ENCODE results near the gene SALL1.

The SALL1 gene

DNA sequence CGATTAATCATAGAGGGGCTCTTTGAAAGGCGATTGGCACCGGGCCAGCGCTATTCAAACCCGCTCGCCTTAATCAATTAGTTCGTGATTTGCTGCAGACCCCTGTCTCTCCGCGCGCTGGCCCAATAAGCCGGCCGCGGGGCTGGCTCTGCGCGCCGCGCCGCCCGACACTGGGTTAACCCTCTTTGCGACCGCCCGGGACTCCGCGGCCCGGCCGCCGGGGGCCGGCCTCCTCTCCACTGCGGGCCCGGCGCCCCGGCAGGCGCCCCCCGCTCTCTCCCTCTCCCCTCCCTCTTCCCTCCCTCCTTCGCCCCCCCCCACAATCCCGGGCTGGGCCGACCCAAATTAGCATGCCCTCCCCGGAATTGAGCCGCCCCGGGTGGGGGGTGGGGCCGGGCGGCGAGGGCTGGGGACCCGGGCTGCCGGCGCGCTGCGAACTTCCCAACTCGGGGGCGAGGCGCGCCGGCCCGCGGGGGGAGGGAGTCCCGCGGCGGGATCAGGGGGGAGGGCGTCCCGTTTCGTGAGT lies 428 bp upstream of the SALL1 start:
- DNase-seq (ENCODE audit: low spot score) (no peak), ATAC-seq (ENCODE audit: low read depth) (no peak; the same call in 2 of the 3 replicates)
- Histone ChIP-seq H3K36me3 (ENCODE audit: low read depth) (no peaks in the 10 kb centered on the region), H3K9me3 (ENCODE audit: severe bottlenecking) (no peaks in the 10 kb centered on the region), H3K27ac (ENCODE audit: poor library complexity, severe bottlenecking) (no peak overlapping the region), H3K4me3 (ENCODE audit: severe bottlenecking) (no peak overlapping the region), H3K27me3 (ENCODE audit: insufficient read depth, poor library complexity, severe bottlenecking) (peaks cover 99% of the 10 kb centered on the region), H3K4me1 (ENCODE audit: insufficient read depth, poor library complexity, severe bottlenecking) (no peaks in the 10 kb centered on the region)
- no peak for TF ChIP-seq CTCF (IDR thresholded peaks at IDR 0.05; ENCODE audit: poor library complexity, severe bottlenecking)

DNA sequence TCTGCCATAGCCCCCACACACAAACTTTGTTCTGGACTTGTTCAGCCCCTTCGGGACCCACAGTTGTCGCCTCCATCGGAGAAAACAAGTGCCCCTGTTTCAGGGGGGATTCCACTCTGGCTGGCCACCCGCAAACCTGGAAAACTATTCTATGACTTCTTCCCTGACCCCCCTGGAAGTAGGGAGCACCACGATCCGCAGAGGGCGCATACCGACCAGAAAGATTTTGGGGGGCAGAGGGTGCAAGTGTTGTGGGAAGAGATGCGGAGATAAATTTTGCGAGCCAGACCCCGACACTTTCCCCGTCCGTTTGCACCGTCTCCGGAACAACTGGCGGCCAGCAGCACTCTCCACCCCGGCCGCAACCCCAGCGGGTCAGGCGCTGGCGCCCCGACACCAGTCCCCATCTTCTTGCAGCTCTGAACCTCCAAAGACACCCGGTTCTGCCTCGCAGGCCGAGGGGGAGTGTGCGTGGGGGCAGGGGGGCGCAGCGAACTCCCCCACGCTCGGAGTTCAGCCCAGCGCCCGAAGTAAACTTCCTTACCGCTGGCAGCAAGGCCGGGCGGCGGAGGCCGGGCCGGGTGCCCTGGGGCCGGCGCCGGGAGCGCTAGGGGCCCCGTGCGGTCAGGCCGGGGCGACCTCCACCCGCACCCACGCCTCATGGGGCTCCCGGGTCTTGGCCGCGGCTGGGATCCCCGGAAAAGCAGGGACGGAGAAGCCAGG lies 744 bp downstream of the SALL1 start:
- Histone ChIP-seq H3K9me3 (ENCODE audit: severe bottlenecking) (no peaks in the 10 kb centered on the region), H3K4me1 (ENCODE audit: insufficient read depth, poor library complexity, severe bottlenecking) (no peaks in the 10 kb centered on the region), H3K36me3 (ENCODE audit: low read depth) (no peaks in the 10 kb centered on the region), H3K27me3 (ENCODE audit: insufficient read depth, poor library complexity, severe bottlenecking) (peaks cover 97% of the 10 kb centered on the region), H3K27ac (ENCODE audit: poor library complexity, severe bottlenecking) (no peak overlapping the region), H3K4me3 (ENCODE audit: severe bottlenecking) (no peak overlapping the region)
- DNase-seq (ENCODE audit: low spot score) (no peak), ATAC-seq (ENCODE audit: low read depth) (no peak)
- no peak for TF ChIP-seq CTCF (IDR thresholded peaks at IDR 0.05; ENCODE audit: poor library complexity, severe bottlenecking)

GRCh38 chr16:51149721-51150164 lies 1.3 kb downstream of the SALL1 start:
- H3K36me3 ChIP-seq (ENCODE audit: low read depth) = no peaks in the 10 kb centered on the region
- H3K27ac ChIP-seq (ENCODE audit: poor library complexity, severe bottlenecking) = no peak overlapping the region
- TF ChIP-seq CTCF (IDR thresholded peaks at IDR 0.05; ENCODE audit: poor library complexity, severe bottlenecking) = no peak
- no peaks in the 10 kb centered on the region for H3K9me3 ChIP-seq (ENCODE audit: severe bottlenecking)
- no peak for DNase-seq (ENCODE audit: low spot score)
- H3K27me3 ChIP-seq (ENCODE audit: insufficient read depth, poor library complexity, severe bottlenecking) = peaks cover 97% of the 10 kb centered on the region
- H3K4me1 ChIP-seq (ENCODE audit: insufficient read depth, poor library complexity, severe bottlenecking) = no peaks in the 10 kb centered on the region
- H3K4me3 ChIP-seq (ENCODE audit: severe bottlenecking) = no peak overlapping the region
- ATAC-seq (ENCODE audit: low read depth) = no peak

DNA sequence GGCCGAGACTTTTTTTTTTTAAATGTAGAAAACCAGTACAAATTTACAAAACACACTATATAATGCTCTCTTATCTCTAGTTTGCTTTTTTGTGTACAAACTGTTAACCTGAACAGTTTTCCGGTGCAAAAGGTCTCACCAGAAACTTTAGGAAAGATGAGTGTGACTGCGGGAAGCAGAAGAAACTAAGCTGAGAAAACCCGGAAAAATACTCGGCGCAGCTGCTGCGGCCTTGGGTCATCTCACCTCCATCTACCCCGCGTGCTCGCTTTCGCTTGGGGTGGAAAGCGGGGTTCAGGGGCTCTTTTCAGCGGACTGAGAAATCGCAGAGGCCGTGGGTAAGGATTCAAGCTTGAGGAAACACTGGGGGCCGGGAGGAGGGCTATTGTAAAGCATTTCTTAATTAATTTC lies 1.8 kb downstream of the SALL1 start:
- no peak for TF ChIP-seq CTCF (IDR thresholded peaks at IDR 0.05; ENCODE audit: poor library complexity, severe bottlenecking)
- ATAC-seq (ENCODE audit: low read depth) = no peak

GRCh38 chr16:51148678-51149228 lies 2.3 kb downstream of the SALL1 start:
- no peak for ATAC-seq (ENCODE audit: low read depth)
- no peak for TF ChIP-seq CTCF (IDR thresholded peaks at IDR 0.05; ENCODE audit: poor library complexity, severe bottlenecking)
- DNase-seq (ENCODE audit: low spot score) = no peak
- Histone ChIP-seq H3K36me3 (ENCODE audit: low read depth) (no peaks in the 10 kb centered on the region), H3K4me3 (ENCODE audit: severe bottlenecking) (no peak overlapping the region), H3K27ac (ENCODE audit: poor library complexity, severe bottlenecking) (no peak overlapping the region), H3K27me3 (ENCODE audit: insufficient read depth, poor library complexity, severe bottlenecking) (peaks cover 97% of the 10 kb centered on the region), H3K9me3 (ENCODE audit: severe bottlenecking) (no peaks in the 10 kb centered on the region), H3K4me1 (ENCODE audit: insufficient read depth, poor library complexity, severe bottlenecking) (no peaks in the 10 kb centered on the region)

More for the DNA sequence above, 1.8 kb downstream of the SALL1 start:
- H3K27ac ChIP-seq (ENCODE audit: poor library complexity, severe bottlenecking) = no peak overlapping the region
- H3K27me3 ChIP-seq (ENCODE audit: insufficient read depth, poor library complexity, severe bottlenecking) = peaks cover 97% of the 10 kb centered on the region
- no peak for DNase-seq (ENCODE audit: low spot score)
- no peak overlapping the region for H3K4me3 ChIP-seq (ENCODE audit: severe bottlenecking)
- no peaks in the 10 kb centered on the region for H3K36me3 ChIP-seq (ENCODE audit: low read depth)
- H3K4me1 ChIP-seq (ENCODE audit: insufficient read depth, poor library complexity, severe bottlenecking) = no peaks in the 10 kb centered on the region
- no peaks in the 10 kb centered on the region for H3K9me3 ChIP-seq (ENCODE audit: severe bottlenecking)

All from RWPE2 (cell line).